ENCODE results near the gene RNF144A. TPM values are rescaled to one million over a fixed set of nuclear protein-coding genes. Genes with fewer than 3 reads are reported as not detected.

RNF144A gene
- total RNA-seq, 1 experiment from 2014 or later, result 13.0 TPM

DNA sequence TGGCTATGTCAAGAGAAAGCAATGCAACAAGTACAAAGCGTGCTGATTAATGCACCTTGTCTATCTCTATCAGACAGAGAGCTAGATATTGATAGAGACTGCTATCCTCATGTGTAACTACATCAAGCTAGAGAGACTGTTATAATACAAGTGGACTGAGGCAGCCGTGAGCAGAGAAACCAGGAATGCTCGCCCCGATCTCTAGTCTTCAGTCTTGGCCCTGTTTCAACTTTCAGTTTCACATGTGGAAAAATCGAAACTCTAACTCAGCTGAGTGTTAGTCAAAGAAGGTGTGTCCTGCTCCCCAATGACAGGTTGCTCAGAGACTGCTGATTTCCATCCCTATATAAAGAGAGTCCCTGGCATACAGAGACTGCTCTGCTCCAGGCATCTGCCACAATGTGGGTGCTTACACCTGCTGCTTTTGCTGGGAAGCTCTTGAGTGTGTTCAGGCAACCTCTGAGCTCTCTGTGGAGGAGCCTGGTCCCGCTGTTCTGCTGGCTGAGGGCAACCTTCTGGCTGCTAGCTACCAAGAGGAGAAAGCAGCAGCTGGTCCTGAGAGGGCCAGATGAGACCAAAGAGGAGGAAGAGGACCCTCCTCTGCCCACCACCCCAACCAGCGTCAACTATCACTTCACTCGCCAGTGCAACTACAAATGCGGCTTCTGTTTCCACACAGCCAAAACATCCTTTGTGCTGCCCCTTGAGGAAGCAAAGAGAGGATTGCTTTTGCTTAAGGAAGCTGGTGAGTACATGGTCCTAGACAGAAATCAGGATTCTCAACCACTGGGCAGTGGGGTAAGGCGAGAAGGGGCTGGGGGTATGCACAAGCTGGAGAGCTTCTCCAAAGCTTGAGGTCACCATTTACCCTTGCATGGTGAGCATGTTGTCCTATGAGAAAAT, 39.6 kb upstream of the RNF144A start, which contains the start of gene RSAD2:
TSS of gene RSAD2 (plus strand) at position 376 of the 903 bp plus-strand sequence. CDS start at position 400, 24 bp downstream.
- Histone ChIP-seq H3K4me1 (ENCODE audit: control insufficient read depth in 1 of 2, insufficient read depth in 2 of 2, low read length in 2 of 2) (peaks cover 0 to 10% of the 10 kb centered on the region in 2 experiments; a peak in 1 of 4 replicates), H2AFZ (ENCODE audit: low read depth, low read length, poor library complexity, severe bottlenecking) (no peak within 1 kb of the TSS), H3K27me3 (ENCODE audit: insufficient read depth, low read length) (peaks cover 19% of the 10 kb centered on the region; the same call in 1 of the 2 replicates), H3K79me2 (ENCODE audit: insufficient read depth, low read length) (no peaks in the 10 kb centered on the region), H3K9me2 (ENCODE audit: insufficient read depth) (no peaks in the 10 kb centered on the region), H3K9ac (ENCODE audit: low read length) (no peak within 1 kb of the TSS), H3K4me2 (ENCODE audit: low read length) (peak within 1 kb of the TSS; percentile 62), H3K9me3 (ENCODE audit: control insufficient read depth in 1 of 2, insufficient read depth in 1 of 2, low read depth in 1 of 2, low read length in 2 of 2) (no peaks in the 10 kb centered on the region), H3K36me3 (ENCODE audit: control insufficient read depth in 1 of 2, insufficient read depth in 2 of 2, low read length in 2 of 2) (no peaks in the 10 kb centered on the region), H3K4me3 (replicated peaks in 1 of 2; ENCODE audit: low read depth in 1 of 2, low read length in 2 of 2) (peak within 1 kb of the TSS in 1 of 2 experiments; percentile 37; a peak in 3 of 4 replicates), H4K20me1 (ENCODE audit: insufficient read depth) (no peaks in the 10 kb centered on the region), H3K27ac (ENCODE audit: low read depth, low read length) (no peak within 1 kb of the TSS)
- no peak for DNase-seq (ENCODE audit: low read depth, low spot score)
- BruUV-seq (replicated peaks), result no TSS peak
- intact Hi-C loops (cut with micrococcal nuclease), result no loop called here
- ChIA-PET RAD21 (ENCODE audit: low non-redundant PET in 1 of 2, low total read pairs in 2 of 2, uncharacterized antibody in 2 of 2, unreplicated experiment in 2 of 2) (no interaction called here), CTCF (interaction anchor here (1.4 to 1.9 kb wide), 2 partner anchors 12 to 19 kb away, joined by 4 to 5 read pairs; partner anchors contain the start of gene CMPK2), POLR2A (no interaction called here)
- no peak for TF ChIP-seq EZH2phosphoT487 (IDR thresholded peaks at IDR 0.05; ENCODE audit: borderline replicate concordance)
- no peak for TF ChIP-seq SP1 (IDR thresholded peaks at IDR 0.05; ENCODE audit: low read depth)
- no peak for TF ChIP-seq SIN3A (IDR thresholded peaks at IDR 0.05; ENCODE audit: low read depth)
- TF ChIP-seq POLR2A (IDR thresholded peaks at IDR 0.05; ENCODE audit: borderline replicate concordance, extremely low read depth, insufficient read depth, insufficient read length), result no peak
- ATAC-seq, result peak; percentile 42; the same call in 1 of the 2 replicates

DNA sequence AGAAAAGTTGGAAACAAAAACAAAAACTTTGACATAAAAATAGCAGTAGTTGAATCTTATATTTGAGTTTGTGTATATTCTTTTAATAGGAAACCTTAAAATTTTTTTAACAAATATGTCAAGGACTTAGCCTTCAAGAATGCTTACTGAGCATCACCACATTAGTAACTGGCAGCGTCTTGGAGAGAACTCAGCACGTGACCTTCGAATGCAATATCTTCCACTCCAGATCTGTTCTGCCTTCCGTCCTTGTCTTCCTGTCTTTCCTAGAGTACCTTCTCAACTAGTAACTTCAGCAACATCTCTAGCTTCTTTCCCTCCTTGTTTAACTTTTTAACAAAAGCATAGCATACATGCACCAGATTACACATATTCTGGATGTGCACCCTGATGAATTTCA, 38.7 kb upstream of the RNF144A start:
- intact Hi-C loops (cut with micrococcal nuclease), result no loop called here
- no peaks in the 10 kb centered on the region for H3K79me2 ChIP-seq (ENCODE audit: insufficient read depth, low read length)
- H4K20me1 ChIP-seq (ENCODE audit: insufficient read depth), result no peaks in the 10 kb centered on the region
- ATAC-seq (no peak), DNase-seq (ENCODE audit: low read depth, low spot score) (no peak)
- H3K4me1 ChIP-seq (ENCODE audit: control insufficient read depth in 1 of 2, insufficient read depth in 2 of 2, low read length in 2 of 2), result peaks cover 0 to 10% of the 10 kb centered on the region in 2 experiments; a peak in 1 of 4 replicates
- no peaks in the 10 kb centered on the region for H3K9me2 ChIP-seq (ENCODE audit: insufficient read depth)
- no peak overlapping the region for H2AFZ ChIP-seq (ENCODE audit: low read depth, low read length, poor library complexity, severe bottlenecking)
- no peaks in the 10 kb centered on the region for H3K36me3 ChIP-seq (ENCODE audit: control insufficient read depth in 1 of 2, insufficient read depth in 2 of 2, low read length in 2 of 2)
- ChIA-PET POLR2A (no interaction called here), CTCF (interaction anchor here (1.9 kb wide), 1 partner anchor 13 kb away, joined by 5 read pairs; the partner anchor contains the start of gene CMPK2), RAD21 (ENCODE audit: low non-redundant PET in 1 of 2, low total read pairs in 2 of 2, uncharacterized antibody in 2 of 2, unreplicated experiment in 2 of 2) (no interaction called here)
- BruUV-seq (replicated peaks), result no TSS peak
- no peaks in the 10 kb centered on the region for H3K9me3 ChIP-seq (ENCODE audit: control insufficient read depth in 1 of 2, insufficient read depth in 1 of 2, low read depth in 1 of 2, low read length in 2 of 2)
- no peak overlapping the region for H3K9ac ChIP-seq (ENCODE audit: low read length)
- H3K27me3 ChIP-seq (ENCODE audit: insufficient read depth, low read length), result peaks cover 19% of the 10 kb centered on the region; the same call in 1 of the 2 replicates
- no peak for TF ChIP-seq SRF (IDR thresholded peaks at IDR 0.05; ENCODE audit: low read depth)
- no peak overlapping the region for H3K4me2 ChIP-seq (ENCODE audit: low read length)
- H3K27ac ChIP-seq (ENCODE audit: low read depth, low read length), result no peak overlapping the region
- H3K4me3 ChIP-seq (replicated peaks in 1 of 2; ENCODE audit: low read depth in 1 of 2, low read length in 2 of 2), result no peak overlapping the region

All from HCT116 (cell line).